Neural cell (in vitro differentiated cells): ENCODE data around the gene RIPOR2. TPM values are rescaled to one million over a fixed set of nuclear protein-coding genes. Genes with fewer than 3 reads are reported as not detected.

Source experiments
- H2AFZ ChIP-seq: fragments of 200-600, 300-800 bp; sonication (generic), shearing (Covaris generic); 2 replicates; pipeline ENCODE4 v1.6.0; 2014; ENCODE audit warnings: low read depth, mild to moderate bottlenecking, antibody characterized with exemption, low read length, moderate library complexity
- H3F3A ChIP-seq: fragments of 200-600 bp; shearing (Covaris generic); 2 replicates; pipeline ENCODE4 v1.6.1; 2016; ENCODE audit warnings: mild to moderate bottlenecking, moderate library complexity, mixed read lengths, antibody characterized with exemption, low read length; ENCODE audit not compliant: insufficient read depth, poor library complexity, severe bottlenecking
- H3K27ac ChIP-seq: fragments of 200-600, 300-800 bp; sonication (generic), shearing (Covaris generic); 2 replicates; pipeline ENCODE4 v1.5.1; 2014; ENCODE audit warnings: mild to moderate bottlenecking, low read length, moderate library complexity
- H3K27me3 ChIP-seq: fragments of 300-800, 200-600 bp; sonication (generic), shearing (Covaris generic); 2 replicates; pipeline ENCODE4 v1.6.0; 2014; ENCODE audit warnings: mild to moderate bottlenecking, low read depth, low read length, moderate library complexity; ENCODE audit not compliant: insufficient read depth
- H3K36me3 ChIP-seq: fragments of 300-800, 200-600 bp; sonication (generic), shearing (Covaris generic); 2 replicates; pipeline ENCODE4 v1.5.1; 2014; ENCODE audit warnings: mild to moderate bottlenecking, antibody characterized with exemption, low read length, moderate library complexity; ENCODE audit not compliant: insufficient read depth
- H3K4me2 ChIP-seq: fragments of 300-800, 200-600 bp; sonication (generic), shearing (Covaris generic); 2 replicates; pipeline ENCODE4 v1.6.0; 2014; ENCODE audit warnings: mild to moderate bottlenecking, low read length
- H3K4me3 ChIP-seq: fragments of 300-800, 200-600 bp; sonication (generic), shearing (Covaris generic); 2 replicates; pipeline ENCODE4 v1.5.1; 2014; ENCODE audit warnings: mild to moderate bottlenecking, low read length, moderate library complexity
- H3K79me2 ChIP-seq: fragments of 200-600 bp; shearing (Covaris generic); replicated peaks from 2 replicates; pipeline ENCODE4 v1.6.0; 2014; ENCODE audit warnings: mild to moderate bottlenecking, low read length, moderate library complexity; ENCODE audit not compliant: insufficient read depth
- H3K9ac ChIP-seq: fragments of 300-800, 200-600 bp; sonication (generic), shearing (Covaris generic); 2 replicates; pipeline ENCODE4 v1.6.1; 2016; ENCODE audit warnings: mild to moderate bottlenecking, low read length, mixed read lengths
- H3K9me2 ChIP-seq: fragments of 200-600 bp; shearing (Covaris generic); 2 replicates; pipeline ENCODE4 v1.6.1; 2016; ENCODE audit warnings: mild to moderate bottlenecking, low read length, mixed read lengths; ENCODE audit not compliant: insufficient read depth
- H3K9me3 ChIP-seq: fragments of 200-600, 300-800 bp; sonication (generic), shearing (Covaris generic); 2 replicates; pipeline ENCODE4 v1.6.1; 2016; ENCODE audit warnings: mild to moderate bottlenecking, mixed run types, low read length, moderate library complexity, mixed read lengths
- H4K20me1 ChIP-seq: fragments of 200-600 bp; shearing (Covaris generic); 2 replicates; pipeline ENCODE4 v1.6.1; 2016; ENCODE audit warnings: mild to moderate bottlenecking, mixed run types; ENCODE audit not compliant: insufficient read depth
- EP300 ChIP-seq: fragments of 450-650 bp; conservative IDR thresholded peaks from 2 replicates; pipeline ENCODE4 v1.6.1; 2014; ENCODE audit warnings: antibody characterized with exemption, mild to moderate bottlenecking, moderate library complexity; ENCODE audit not compliant: poor library complexity, severe bottlenecking
- EZH2 ChIP-seq: fragments of 200-600, 300-800 bp; shearing (Covaris generic), sonication (generic); IDR thresholded peaks from 2 replicates; pipeline ENCODE4 v1.6.1; 2014; ENCODE audit warnings: antibody characterized with exemption, low read length, borderline replicate concordance, mild to moderate bottlenecking; ENCODE audit not compliant: insufficient read depth, poor library complexity, severe bottlenecking
- MXI1 ChIP-seq: fragments of 450-650 bp; conservative IDR thresholded peaks from 2 replicates; pipeline ENCODE4 v1.6.1; 2014; ENCODE audit warnings: antibody characterized with exemption, mild to moderate bottlenecking; ENCODE audit not compliant: poor library complexity, severe bottlenecking
- POLR2AphosphoS5 ChIP-seq: IDR thresholded peaks from 2 replicates; pipeline ENCODE4 v1.6.1; 2012
- RAD21 ChIP-seq: fragments of 450-650 bp; conservative IDR thresholded peaks from 2 replicates; pipeline ENCODE4 v1.6.1; 2014; ENCODE audit warnings: antibody characterized with exemption, mild to moderate bottlenecking, moderate library complexity
- SMC3 ChIP-seq: fragments of 450-650 bp; conservative IDR thresholded peaks from 2 replicates; pipeline ENCODE4 v1.6.1; 2014; ENCODE audit warnings: antibody characterized with exemption, mild to moderate bottlenecking, moderate library complexity; ENCODE audit not compliant: poor library complexity
- TAF1 ChIP-seq: IDR thresholded peaks from 2 replicates; pipeline ENCODE4 v1.6.1; 2012; ENCODE audit warnings: low read depth
- polyA plus RNA-seq: library from polyadenylated mRNA; depleted of rRNA; stranded (reverse); fragments of >200 nt; gene quantifications from 2 replicates; pipeline ENCODE4 v1.2.3, GENCODE V29; 2014
- TF ChIP-seq, protein P1 (sequence below): IDR thresholded peaks from 2 replicates; pipeline ENCODE4 v1.6.1; 2012; ENCODE audit warnings: borderline replicate concordance
- TF ChIP-seq, protein P2 (sequence below): fragments of 450-650 bp; IDR thresholded peaks from 2 replicates; pipeline ENCODE4 v1.5.1; 2014; ENCODE audit warnings: antibody characterized with exemption, mild to moderate bottlenecking, moderate library complexity; ENCODE audit not compliant: poor library complexity, severe bottlenecking

Gene RIPOR2
- polyA plus RNA-seq, 1 donor from 2014 or later = 83.8 TPM

DNA sequence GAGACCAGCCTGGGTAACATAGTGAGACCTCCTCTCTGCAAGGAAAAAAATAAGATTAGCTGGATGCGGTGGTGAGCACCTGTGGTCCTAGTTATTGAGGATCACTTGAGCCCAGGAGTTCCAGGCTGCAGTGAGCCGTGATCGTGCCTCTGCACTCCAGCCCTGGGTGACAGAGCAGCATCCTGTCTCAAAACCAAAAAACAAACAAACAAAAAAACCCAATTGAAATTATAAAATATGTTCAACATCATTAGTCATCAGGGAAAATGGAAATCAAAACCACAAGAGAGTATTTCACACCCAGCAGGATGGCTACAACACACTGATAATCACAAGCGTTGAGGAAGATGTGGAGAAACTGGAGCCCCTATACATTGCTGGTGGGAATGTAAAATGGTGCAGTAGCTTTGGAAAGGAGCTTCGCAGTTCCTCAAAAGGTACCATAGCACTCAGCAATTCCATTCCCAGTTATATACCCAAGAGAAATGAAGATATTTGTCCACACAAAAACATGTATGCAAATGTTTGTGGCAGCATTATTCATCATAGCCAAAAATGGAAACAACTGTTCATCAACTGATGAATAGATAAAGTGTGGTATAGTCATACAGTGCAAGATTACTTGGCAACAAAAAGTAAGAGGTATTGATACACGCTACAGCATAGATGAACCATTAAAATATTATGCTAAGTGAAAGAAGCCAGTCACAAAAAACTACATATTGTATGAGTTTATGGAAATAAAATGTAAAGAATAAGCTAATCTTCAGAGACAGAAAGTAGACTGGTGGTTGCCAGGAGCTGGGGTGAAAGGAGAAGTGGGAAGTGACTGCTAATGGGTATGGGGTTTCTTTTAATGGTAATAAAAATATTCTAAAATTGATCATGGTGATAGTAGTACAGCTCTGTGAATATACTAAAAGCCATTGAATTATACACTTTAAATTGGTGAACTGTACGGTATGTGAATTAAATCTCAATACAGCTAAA, 38.7 kb upstream of the RIPOR2 start:
- Histone ChIP-seq H3K9ac (no peak overlapping the region), H2AFZ (no peak overlapping the region), H3K4me2 (no peak overlapping the region), H4K20me1 (no peaks in the 10 kb centered on the region), H3K27me3 (no peaks in the 10 kb centered on the region), H3F3A (no peaks in the 10 kb centered on the region), H3K79me2 (no peaks in the 10 kb centered on the region), H3K36me3 (no peaks in the 10 kb centered on the region), H3K9me2 (no peaks in the 10 kb centered on the region), H3K4me3 (no peak overlapping the region), H3K9me3 (no peaks in the 10 kb centered on the region), H3K27ac (no peak overlapping the region)
- no peak for TF ChIP-seq POLR2AphosphoS5

DNA sequence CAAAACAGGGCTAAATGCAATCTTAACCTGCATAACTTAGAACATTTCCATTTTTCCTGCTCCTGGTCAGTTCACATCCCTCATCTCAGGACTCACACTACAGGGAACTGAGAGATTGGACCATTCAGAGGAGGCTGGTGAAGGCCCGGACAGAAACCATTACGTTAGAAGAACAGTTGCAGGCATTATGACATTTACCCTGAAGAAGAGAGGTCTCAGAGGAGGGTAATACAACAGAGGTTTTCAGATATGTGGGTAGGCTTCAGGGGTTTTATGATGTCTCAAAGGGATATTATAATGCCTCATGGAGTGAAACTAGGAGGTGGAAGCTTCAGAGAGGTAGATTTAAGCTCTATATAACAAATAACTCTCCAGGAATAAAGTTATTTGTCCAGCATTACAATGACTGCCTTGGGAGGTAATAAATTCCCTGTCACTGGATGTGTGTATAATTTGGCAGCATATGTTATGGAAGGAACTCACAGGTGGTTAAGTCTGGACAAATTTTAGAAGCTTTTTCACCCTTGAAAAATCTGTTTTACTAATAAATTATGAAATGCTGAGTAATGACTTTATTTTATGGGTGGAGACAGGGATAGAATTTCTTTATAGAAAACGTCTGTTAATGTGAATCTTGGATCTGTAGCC, 36.7 kb upstream of the RIPOR2 start:
- no peak overlapping the region for H2AFZ ChIP-seq

DNA sequence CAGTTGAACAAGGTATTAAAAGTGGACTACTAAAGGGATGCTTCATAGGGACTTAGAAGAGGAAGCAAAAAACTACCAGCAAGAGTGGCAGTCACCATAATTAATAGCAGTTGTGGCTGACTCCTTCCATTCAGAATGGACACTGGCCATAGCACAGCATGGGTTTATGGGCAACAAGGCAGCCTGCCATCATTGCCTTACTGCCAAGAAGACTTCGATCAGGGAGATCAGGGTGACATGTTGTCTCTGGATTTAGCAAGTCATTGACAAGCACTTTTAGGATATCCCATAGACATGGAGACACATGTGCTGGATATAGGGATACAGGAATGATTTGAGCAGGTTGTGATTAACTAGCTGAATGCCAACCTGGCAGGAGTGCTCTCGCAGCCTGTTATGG, 35.3 kb upstream of the RIPOR2 start:
- H3K4me2 ChIP-seq = no peak overlapping the region
- H3K27me3 ChIP-seq = no peaks in the 10 kb centered on the region
- H3F3A ChIP-seq = no peaks in the 10 kb centered on the region
- H3K4me3 ChIP-seq = no peak overlapping the region
- H3K9me2 ChIP-seq = no peaks in the 10 kb centered on the region
- no peak for TF ChIP-seq RAD21
- TF ChIP-seq MXI1 = no peak
- TF ChIP-seq POLR2AphosphoS5 = no peak
- TF ChIP-seq, protein P1, sequence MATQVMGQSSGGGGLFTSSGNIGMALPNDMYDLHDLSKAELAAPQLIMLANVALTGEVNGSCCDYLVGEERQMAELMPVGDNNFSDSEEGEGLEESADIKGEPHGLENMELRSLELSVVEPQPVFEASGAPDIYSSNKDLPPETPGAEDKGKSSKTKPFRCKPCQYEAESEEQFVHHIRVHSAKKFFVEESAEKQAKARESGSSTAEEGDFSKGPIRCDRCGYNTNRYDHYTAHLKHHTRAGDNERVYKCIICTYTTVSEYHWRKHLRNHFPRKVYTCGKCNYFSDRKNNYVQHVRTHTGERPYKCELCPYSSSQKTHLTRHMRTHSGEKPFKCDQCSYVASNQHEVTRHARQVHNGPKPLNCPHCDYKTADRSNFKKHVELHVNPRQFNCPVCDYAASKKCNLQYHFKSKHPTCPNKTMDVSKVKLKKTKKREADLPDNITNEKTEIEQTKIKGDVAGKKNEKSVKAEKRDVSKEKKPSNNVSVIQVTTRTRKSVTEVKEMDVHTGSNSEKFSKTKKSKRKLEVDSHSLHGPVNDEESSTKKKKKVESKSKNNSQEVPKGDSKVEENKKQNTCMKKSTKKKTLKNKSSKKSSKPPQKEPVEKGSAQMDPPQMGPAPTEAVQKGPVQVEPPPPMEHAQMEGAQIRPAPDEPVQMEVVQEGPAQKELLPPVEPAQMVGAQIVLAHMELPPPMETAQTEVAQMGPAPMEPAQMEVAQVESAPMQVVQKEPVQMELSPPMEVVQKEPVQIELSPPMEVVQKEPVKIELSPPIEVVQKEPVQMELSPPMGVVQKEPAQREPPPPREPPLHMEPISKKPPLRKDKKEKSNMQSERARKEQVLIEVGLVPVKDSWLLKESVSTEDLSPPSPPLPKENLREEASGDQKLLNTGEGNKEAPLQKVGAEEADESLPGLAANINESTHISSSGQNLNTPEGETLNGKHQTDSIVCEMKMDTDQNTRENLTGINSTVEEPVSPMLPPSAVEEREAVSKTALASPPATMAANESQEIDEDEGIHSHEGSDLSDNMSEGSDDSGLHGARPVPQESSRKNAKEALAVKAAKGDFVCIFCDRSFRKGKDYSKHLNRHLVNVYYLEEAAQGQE = no peak
- no peak for TF ChIP-seq SMC3
- TF ChIP-seq EP300 = no peak
- no peak for TF ChIP-seq EZH2
- no peak for TF ChIP-seq TAF1
- TF ChIP-seq, protein P2, sequence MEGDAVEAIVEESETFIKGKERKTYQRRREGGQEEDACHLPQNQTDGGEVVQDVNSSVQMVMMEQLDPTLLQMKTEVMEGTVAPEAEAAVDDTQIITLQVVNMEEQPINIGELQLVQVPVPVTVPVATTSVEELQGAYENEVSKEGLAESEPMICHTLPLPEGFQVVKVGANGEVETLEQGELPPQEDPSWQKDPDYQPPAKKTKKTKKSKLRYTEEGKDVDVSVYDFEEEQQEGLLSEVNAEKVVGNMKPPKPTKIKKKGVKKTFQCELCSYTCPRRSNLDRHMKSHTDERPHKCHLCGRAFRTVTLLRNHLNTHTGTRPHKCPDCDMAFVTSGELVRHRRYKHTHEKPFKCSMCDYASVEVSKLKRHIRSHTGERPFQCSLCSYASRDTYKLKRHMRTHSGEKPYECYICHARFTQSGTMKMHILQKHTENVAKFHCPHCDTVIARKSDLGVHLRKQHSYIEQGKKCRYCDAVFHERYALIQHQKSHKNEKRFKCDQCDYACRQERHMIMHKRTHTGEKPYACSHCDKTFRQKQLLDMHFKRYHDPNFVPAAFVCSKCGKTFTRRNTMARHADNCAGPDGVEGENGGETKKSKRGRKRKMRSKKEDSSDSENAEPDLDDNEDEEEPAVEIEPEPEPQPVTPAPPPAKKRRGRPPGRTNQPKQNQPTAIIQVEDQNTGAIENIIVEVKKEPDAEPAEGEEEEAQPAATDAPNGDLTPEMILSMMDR = no peak
- no peak overlapping the region for H2AFZ ChIP-seq
- H3K27ac ChIP-seq = no peak overlapping the region
- no peaks in the 10 kb centered on the region for H3K79me2 ChIP-seq
- H3K36me3 ChIP-seq = no peaks in the 10 kb centered on the region
- no peaks in the 10 kb centered on the region for H3K9me3 ChIP-seq
- no peaks in the 10 kb centered on the region for H4K20me1 ChIP-seq
- no peak overlapping the region for H3K9ac ChIP-seq

More for the DNA sequence above, 36.7 kb upstream of the RIPOR2 start:
- Histone ChIP-seq H3K9ac (no peak overlapping the region), H3K9me2 (no peaks in the 10 kb centered on the region), H3K4me2 (no peak overlapping the region), H3K4me3 (no peak overlapping the region), H3F3A (no peaks in the 10 kb centered on the region), H3K27ac (no peak overlapping the region), H3K27me3 (no peaks in the 10 kb centered on the region), H4K20me1 (no peaks in the 10 kb centered on the region), H3K9me3 (no peaks in the 10 kb centered on the region), H3K79me2 (no peaks in the 10 kb centered on the region), H3K36me3 (no peaks in the 10 kb centered on the region)
- TF ChIP-seq SMC3 = no peak
